OCI-LY7 (cell line): ENCODE data around the gene TMPRSS6.

Experiments
- CTCF ChIP-seq: fragments of 200-600 bp; sonication (generic); conservative IDR thresholded peaks from 2 replicates; pipeline ENCODE4 v1.5.1; 2014; ENCODE audit warnings: mild to moderate bottlenecking, antibody characterized with exemption, low read length, moderate library complexity, mixed read lengths
- EZH2phosphoT487 ChIP-seq: fragments of 200-600 bp; sonication (generic); IDR thresholded peaks from 2 replicates; pipeline ENCODE4 v1.6.1; 2018; ENCODE audit warnings: low read depth, borderline replicate concordance, mild to moderate bottlenecking, mixed run types, antibody characterized with exemption, low read length, moderate library complexity, mixed read lengths

- no peak for TF ChIP-seq CTCF
- TF ChIP-seq EZH2phosphoT487, result no peak
These were observed 92.2 kb downstream of the TMPRSS6 start for GRCh38 chr22:37017356-37017755.
